OCI-LY1 (cell line): Measurements from ENCODE around the gene RPGRIP1L.

Experiments used
- H2AFZ ChIP-seq: fragments of 200-600 bp; sonication (generic), shearing (Covaris generic); 2 replicates; pipeline ENCODE4 v1.6.0; 2014; ENCODE audit warnings: antibody characterized with exemption, mild to moderate bottlenecking, low read length
- H3F3A ChIP-seq: fragments of 200-600 bp; sonication (generic), shearing (Covaris generic); 2 replicates; pipeline ENCODE4 v1.6.0; 2014; ENCODE audit warnings: mild to moderate bottlenecking, antibody characterized with exemption, low read length, moderate library complexity; ENCODE audit not compliant: insufficient read depth
- H3K27ac ChIP-seq: fragments of 200-600 bp; sonication (generic); 2 replicates; pipeline ENCODE4 v1.5.1; 2014; ENCODE audit warnings: low read length, mixed run types, mild to moderate bottlenecking, low read depth; ENCODE audit not compliant: poor library complexity, severe bottlenecking
- H3K27me3 ChIP-seq: fragments of 200-600 bp; sonication (generic); 2 replicates; pipeline ENCODE4 v1.6.0; 2014; ENCODE audit warnings: antibody characterized with exemption, mild to moderate bottlenecking, low read length, moderate library complexity; ENCODE audit not compliant: insufficient read depth
- H3K36me3 ChIP-seq: fragments of 200-600 bp; sonication (generic); 2 replicates; pipeline ENCODE4 v1.6.1; 2014; ENCODE audit warnings: mild to moderate bottlenecking, antibody characterized with exemption, low read length, moderate library complexity, mixed read lengths; ENCODE audit not compliant: insufficient read depth
- H3K4me1 ChIP-seq: fragments of 200-600 bp; sonication (generic); 2 replicates; pipeline ENCODE4 v1.5.1; 2014; ENCODE audit warnings: mild to moderate bottlenecking, low read length, moderate library complexity; ENCODE audit not compliant: insufficient read depth, severe bottlenecking
- H3K4me2 ChIP-seq: fragments of 200-600 bp; sonication (generic), shearing (Covaris generic); 2 replicates; pipeline ENCODE4 v1.6.1; 2014; ENCODE audit warnings: low read length
- H3K4me3 ChIP-seq: fragments of 200-600 bp; sonication (generic); 2 replicates; pipeline ENCODE4 v1.5.1; 2014; ENCODE audit warnings: low read length, low read depth, mild to moderate bottlenecking, mixed read lengths; ENCODE audit not compliant: poor library complexity, severe bottlenecking
- H3K79me2 ChIP-seq: fragments of 200-600 bp; shearing (Covaris generic); 2 replicates; pipeline ENCODE4 v1.6.1; 2016; ENCODE audit warnings: mixed run types, low read length, mixed read lengths; ENCODE audit not compliant: insufficient read depth
- H3K9ac ChIP-seq: fragments of 200-600 bp; sonication (generic), shearing (Covaris generic); 2 replicates; pipeline ENCODE4 v1.6.1; 2014; ENCODE audit warnings: mild to moderate bottlenecking, low read length, mixed read lengths
- H3K9me2 ChIP-seq: fragments of 200-600 bp; sonication (generic), shearing (Covaris generic); 2 replicates; pipeline ENCODE4 v1.6.1; 2014; ENCODE audit warnings: low read depth, mild to moderate bottlenecking, low read length, mixed read lengths
- H3K9me3 ChIP-seq: fragments of 200-600 bp; shearing (Covaris generic); 2 replicates; pipeline ENCODE4 v1.6.1; 2014; ENCODE audit warnings: low read length, mixed read lengths
- H4K20me1 ChIP-seq: fragments of 200-600 bp; sonication (generic), shearing (Covaris generic); 2 replicates; pipeline ENCODE4 v1.6.0; 2016; ENCODE audit warnings: mild to moderate bottlenecking, low read length; ENCODE audit not compliant: insufficient read depth
- EZH2 ChIP-seq: fragments of 200-600 bp; sonication (generic), shearing (Covaris generic); IDR thresholded peaks from 2 replicates; pipeline ENCODE4 v1.8.0; 2017; ENCODE audit warnings: borderline replicate concordance, mixed run types, mild to moderate bottlenecking, antibody characterized with exemption, low read length, moderate library complexity, mixed read lengths
- TF ChIP-seq, protein P1 (sequence below): fragments of 200-600 bp; sonication (generic), shearing (Covaris generic); IDR thresholded peaks from 2 replicates; pipeline ENCODE4 v1.5.1; 2017; ENCODE audit warnings: mild to moderate bottlenecking, antibody characterized with exemption, low read length, moderate library complexity, mixed read lengths

The RPGRIP1L gene

DNA sequence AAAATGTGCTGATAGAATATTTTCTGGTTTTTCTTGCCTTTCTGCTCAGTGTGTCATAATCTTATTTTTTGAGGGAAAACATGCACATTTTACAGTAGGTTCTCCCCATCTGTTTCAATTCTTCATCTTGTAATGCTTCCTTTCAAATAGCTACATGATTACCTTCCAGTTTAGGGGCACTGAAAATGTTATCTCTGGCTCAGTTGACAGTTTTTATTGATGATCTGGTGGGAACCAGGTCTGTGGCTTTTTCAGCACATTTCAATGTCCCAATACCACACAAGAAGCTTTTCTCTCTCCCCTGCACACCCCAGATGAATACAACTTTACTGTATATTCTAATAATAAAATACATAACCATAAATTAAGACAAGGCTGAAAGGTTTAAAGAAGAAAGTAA lies 36.8 kb upstream of the RPGRIP1L start:
- H4K20me1 ChIP-seq: no peaks in the 10 kb centered on the region
- no peaks in the 10 kb centered on the region for H3K36me3 ChIP-seq
- TF ChIP-seq, protein P1, sequence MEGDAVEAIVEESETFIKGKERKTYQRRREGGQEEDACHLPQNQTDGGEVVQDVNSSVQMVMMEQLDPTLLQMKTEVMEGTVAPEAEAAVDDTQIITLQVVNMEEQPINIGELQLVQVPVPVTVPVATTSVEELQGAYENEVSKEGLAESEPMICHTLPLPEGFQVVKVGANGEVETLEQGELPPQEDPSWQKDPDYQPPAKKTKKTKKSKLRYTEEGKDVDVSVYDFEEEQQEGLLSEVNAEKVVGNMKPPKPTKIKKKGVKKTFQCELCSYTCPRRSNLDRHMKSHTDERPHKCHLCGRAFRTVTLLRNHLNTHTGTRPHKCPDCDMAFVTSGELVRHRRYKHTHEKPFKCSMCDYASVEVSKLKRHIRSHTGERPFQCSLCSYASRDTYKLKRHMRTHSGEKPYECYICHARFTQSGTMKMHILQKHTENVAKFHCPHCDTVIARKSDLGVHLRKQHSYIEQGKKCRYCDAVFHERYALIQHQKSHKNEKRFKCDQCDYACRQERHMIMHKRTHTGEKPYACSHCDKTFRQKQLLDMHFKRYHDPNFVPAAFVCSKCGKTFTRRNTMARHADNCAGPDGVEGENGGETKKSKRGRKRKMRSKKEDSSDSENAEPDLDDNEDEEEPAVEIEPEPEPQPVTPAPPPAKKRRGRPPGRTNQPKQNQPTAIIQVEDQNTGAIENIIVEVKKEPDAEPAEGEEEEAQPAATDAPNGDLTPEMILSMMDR: no peak
- TF ChIP-seq EZH2: no peak
- peaks cover 10% of the 10 kb centered on the region for H3K4me1 ChIP-seq
- no peak overlapping the region for H3K4me2 ChIP-seq
- no peak overlapping the region for H3K4me3 ChIP-seq
- no peaks in the 10 kb centered on the region for H3K9me3 ChIP-seq
- H3K9ac ChIP-seq: no peak overlapping the region
- H2AFZ ChIP-seq: no peak overlapping the region
- no peak overlapping the region for H3K27ac ChIP-seq
- H3K27me3 ChIP-seq: no peaks in the 10 kb centered on the region
- no peaks in the 10 kb centered on the region for H3K9me2 ChIP-seq
- H3K79me2 ChIP-seq: no peaks in the 10 kb centered on the region
- H3F3A ChIP-seq: no peaks in the 10 kb centered on the region

DNA sequence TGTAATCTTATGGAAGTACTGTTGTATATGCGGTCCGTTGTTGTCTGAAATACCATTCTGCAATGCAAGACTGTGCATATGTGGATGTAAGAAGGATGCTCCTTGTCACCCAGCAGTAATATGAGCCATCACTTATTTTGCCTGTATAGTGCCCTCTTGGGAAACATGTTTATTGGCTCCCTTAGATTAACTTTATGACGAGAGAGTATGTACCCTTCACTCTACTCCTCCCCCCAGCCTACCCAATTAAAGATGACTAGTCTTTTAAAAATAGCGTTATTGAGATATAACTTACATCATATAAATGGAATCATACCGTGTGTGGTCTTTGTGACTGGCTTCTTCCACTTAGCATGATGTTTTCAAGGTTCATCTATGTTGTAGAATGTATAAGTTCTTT lies 33.9 kb upstream of the RPGRIP1L start:
- H4K20me1 ChIP-seq: no peaks in the 10 kb centered on the region
- no peak overlapping the region for H3K4me2 ChIP-seq
- no peaks in the 10 kb centered on the region for H3K36me3 ChIP-seq
- no peaks in the 10 kb centered on the region for H3K79me2 ChIP-seq
- H3K9me2 ChIP-seq: no peaks in the 10 kb centered on the region
- no peaks in the 10 kb centered on the region for H3K9me3 ChIP-seq
- no peak overlapping the region for H3K4me3 ChIP-seq
- H3K27ac ChIP-seq: no peak overlapping the region
- no peak overlapping the region for H2AFZ ChIP-seq
- TF ChIP-seq EZH2: no peak
- TF ChIP-seq, protein P1: no peak
- H3K9ac ChIP-seq: no peak overlapping the region
- no peaks in the 10 kb centered on the region for H3K4me1 ChIP-seq
- no peaks in the 10 kb centered on the region for H3K27me3 ChIP-seq
- no peaks in the 10 kb centered on the region for H3F3A ChIP-seq

DNA sequence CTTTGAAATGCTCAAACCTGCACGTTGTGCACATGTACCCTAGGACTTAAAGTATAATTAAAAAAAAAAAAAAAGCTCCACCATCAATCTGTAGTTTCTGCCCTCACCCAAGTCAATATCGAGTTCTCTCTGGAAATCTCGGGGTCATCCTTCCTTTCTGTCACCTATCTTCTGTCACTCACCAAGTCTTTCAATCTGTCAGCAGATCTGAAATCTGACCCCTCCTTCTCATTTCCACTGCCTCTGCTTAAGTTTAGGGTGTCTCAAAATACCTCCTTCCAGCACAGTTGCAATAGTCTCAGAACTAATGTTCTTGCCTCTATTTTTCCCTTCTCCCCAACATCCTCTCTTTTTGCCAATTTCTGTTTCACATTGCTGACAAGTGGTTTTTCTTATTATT lies 32.6 kb upstream of the RPGRIP1L start:
- Histone ChIP-seq H3K79me2 (no peaks in the 10 kb centered on the region), H3K9me2 (no peaks in the 10 kb centered on the region), H3K27ac (no peak overlapping the region), H4K20me1 (no peaks in the 10 kb centered on the region), H3K4me2 (no peak overlapping the region), H3K4me1 (no peaks in the 10 kb centered on the region), H3K9ac (no peak overlapping the region), H3K27me3 (no peaks in the 10 kb centered on the region), H3K36me3 (no peaks in the 10 kb centered on the region), H3F3A (no peaks in the 10 kb centered on the region), H2AFZ (no peak overlapping the region), H3K9me3 (no peaks in the 10 kb centered on the region), H3K4me3 (no peak overlapping the region)
- TF ChIP-seq, protein P1: no peak
- no peak for TF ChIP-seq EZH2
